HG03575 (cell line): Measurements from ENCODE around the gene TSR3.

ENCODE experiments used
- ATAC-seq: cut with Tn5 transposase; IDR thresholded peaks from one replicate; pipeline ENCODE4 v1.9.1; 2021; ENCODE audit not compliant: unreplicated experiment, insufficient number of reproducible peaks, low FRiP score; ENCODE audit errors: extremely low read depth

TSR3 gene

GRCh38 chr16:1357906-1358566 is 6.4 kb upstream of the TSR3 start:
- ATAC-seq, result no peak

DNA sequence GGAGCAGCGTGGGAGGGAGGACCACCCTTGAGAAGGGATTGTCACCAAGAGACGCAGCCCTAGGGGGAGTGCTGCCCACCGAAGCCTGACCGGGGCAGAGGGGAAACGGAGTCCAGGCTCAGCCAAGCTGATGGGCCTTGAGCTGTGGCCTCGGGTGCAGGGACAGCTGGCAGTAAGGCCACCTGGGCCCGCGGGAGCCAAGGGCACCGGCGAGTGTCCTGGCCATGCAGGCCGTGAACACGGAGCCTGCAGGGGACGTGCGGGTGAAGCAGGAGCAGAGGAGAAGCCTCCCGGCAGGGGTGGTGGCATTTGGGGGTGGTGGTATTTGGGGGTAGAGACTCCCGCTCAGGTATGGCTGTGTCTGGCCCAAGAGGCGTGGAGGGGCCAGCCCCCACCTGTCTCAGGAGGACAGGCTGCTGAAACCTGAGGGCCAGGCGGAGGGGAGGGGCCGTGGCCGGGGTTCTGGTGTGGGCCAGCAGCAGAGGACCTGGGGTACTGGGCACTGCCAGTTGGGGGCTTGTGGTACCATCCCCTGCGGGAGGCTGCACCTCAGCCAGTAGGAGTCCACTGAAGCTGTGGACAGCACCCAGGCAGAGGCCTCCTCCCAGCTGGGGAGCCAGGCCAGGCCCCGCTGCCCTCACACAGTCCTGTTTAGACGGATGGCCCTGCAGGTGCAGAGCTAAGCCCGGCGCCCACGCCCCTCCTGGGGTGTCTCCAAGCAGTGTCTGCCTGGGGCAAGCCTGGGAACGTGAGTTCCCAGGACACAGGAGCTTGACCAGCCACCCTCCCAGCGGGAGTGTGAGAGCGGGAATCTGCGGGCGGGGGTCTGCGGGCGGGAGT is 4.6 kb upstream of the TSR3 start:
- no peak for ATAC-seq

DNA sequence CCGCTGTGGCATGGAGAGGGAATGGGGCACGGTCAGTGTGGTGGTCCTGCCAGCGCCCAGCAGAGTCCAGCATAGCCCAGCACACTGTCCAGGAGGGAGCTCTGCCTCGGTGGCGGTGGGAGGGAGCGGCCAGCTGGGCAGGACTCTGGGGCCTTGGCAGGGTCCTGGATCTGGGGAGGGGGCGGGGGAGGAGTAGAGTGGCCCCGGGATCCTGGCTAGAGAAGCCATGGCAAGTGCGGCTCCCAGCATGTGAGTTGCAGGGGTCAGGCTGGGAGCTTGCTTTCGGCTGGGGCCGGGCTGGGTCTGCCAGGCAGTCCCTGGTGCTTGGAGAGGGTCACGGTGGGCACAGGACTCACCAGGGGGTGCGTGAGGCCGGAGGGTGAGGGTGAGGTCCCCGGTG is 3.9 kb upstream of the TSR3 start:
- no peak for ATAC-seq

GRCh38 chr16:1354815-1355540 is 3.3 kb upstream of the TSR3 start:
- no peak for ATAC-seq

DNA sequence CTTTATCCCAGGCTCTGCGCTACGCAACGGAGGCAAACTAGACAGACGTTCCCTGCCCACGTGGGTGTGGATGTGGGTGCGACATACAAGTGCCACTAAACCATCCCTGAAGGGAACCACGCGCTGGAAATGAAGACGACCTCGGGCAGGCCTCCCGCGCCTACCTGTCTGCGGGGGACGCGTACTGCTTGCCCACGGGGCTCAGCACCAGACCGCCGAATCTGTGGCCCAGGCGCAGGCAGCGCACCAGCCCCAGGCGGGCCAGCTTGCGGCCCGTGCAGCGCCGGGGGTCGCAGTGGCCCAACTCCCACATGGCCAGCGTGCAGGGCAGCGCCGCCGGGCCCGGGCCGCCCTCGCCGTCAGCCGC is 480 bp downstream of the TSR3 start:
- no peak for ATAC-seq

- ATAC-seq, result no peak
Observed at GRCh38 chr16:1350691-1351090, 987 bp downstream of the TSR3 start.

DNA sequence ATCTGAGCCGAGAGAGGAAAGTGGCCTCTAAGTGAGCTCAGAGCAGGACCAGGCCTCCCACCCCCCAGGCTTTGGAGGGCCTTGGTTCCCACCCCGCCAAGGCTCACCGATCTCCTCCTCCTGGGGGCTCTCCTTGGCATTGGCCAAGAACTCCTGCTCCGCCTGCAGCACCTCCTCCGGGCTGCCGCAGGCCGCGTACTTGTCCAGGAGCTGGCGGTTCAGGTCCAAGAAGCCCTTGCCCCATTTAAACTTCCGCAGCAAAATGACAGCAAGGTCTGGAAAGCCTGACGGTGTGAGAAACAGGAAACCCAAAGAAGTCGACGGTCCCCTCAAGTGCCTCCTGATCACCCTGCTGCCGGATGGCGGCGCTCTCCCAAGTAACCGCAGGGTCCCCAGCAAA is 1.7 kb downstream of the TSR3 start:
- no peak for ATAC-seq

- ATAC-seq, result no peak
Observed at GRCh38 chr16:1349351-1349750, 2.3 kb downstream of the TSR3 start.

DNA sequence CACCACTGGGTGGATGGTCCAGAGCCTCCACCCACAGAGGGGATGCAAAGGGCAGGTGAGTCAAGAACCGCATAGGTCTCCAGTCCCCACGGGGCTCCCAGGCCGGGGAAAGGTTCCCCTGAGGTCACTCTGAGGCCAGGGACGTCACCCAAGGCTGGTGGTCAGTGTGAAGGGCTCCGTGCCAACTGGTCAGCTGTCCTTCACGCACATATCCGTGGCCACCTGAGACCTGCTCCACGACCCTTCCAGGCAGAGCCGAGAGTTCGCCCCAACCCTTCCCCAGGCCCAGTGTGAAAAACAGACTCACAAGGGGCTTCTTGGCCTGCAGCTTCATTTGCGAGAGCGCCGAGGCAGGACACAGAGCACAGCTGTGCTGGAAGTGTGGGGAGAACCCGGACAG is 2.8 kb downstream of the TSR3 start:
- ATAC-seq, result no peak

DNA sequence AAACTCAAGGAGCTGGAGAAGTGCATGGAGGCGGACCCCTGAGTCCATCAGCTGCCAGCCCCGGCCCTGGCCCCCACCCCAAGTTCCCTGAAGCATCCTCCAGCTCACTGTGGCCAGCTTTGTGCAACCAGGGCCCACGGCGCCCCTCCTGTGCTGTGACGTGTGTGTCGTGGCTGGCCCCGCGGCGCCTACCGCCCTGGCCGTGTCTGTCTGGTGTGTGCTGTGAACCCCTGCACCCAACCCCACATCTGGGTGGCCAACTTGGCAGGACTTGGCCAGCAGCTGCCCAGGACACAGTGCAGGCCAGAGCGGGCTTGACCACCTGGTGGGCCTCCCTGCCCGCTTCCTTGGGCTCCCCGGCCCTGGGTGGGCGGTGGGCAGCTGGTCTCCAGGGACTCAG is 3.2 kb downstream of the TSR3 start:
- no peak for ATAC-seq

- no peak for ATAC-seq
Observed at GRCh38 chr16:1347962-1348361, 3.7 kb downstream of the TSR3 start.

DNA sequence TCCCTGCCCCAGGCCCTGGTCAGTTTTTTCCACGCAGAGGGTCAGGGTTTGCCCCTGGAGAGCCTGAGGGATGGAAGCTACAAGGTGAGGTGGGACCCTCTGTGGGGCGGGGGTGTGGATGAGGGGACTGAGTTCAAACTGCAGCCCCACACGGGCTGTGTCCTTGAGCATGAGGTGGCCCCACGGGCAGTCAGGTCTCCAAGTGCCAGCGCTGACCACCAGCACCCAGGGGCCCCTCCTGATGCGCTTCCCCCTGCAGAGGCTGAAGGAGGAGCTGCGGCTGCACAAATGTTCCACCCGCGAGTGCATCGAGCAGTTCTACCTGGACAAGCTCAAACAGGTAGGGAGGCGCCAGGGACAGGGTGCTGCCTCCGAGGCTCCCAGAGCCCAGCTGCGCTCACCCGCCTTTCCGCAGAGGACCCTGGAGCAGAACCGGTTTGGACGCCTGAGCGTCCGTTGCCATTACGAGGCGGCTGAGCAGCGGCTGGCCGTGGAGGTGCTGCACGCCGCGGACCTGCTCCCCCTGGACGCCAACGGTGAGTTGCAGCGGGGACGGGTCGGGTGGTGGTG is 4.3 kb downstream of the TSR3 start:
- ATAC-seq, result no peak

GRCh38 chr16:1346422-1347285 is 5.0 kb downstream of the TSR3 start:
- no peak for ATAC-seq

- ATAC-seq, result no peak
Observed at GRCh38 chr16:1345651-1346421, 5.8 kb downstream of the TSR3 start.

DNA sequence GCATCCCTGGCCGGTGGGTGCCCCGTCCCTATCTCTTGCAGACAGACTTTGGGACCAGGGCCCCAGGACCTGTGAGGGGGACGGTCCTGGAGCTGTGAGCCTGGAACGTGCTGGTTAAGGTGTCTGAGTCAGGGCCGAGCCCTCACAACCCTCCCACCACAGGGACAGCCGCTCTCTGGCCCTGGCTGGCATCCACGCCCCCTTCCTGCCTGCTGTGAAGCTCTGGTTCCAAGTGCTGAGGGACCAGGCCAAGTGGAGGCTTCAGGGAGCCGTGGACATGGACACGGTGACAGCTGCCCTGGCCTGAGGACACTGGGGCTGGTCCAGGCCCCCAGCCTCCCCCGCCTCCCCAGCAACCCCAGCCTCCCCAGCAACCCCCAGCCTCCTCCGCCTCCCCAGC is 6.6 kb downstream of the TSR3 start:
- ATAC-seq, result no peak

DNA sequence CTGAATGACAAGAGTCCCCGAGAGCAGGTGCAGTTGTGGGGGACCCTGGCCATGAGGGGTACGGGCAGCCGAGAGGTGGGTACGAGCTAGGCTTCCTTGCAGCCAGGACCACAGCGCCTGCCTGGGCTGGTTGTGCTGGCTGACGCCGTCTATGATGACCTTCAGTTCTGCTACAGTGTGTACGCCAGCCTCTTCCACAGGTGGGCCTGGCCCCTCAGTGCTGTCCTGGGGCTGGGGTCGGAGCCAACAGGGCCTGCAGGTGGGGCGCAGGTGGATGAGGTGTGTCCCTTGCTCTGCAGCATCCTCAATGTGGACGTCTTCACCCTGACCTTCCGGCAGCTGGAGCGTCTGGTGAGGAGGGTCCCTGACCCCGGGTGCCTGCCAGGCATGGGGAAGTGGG is 7.2 kb downstream of the TSR3 start:
- no peak for ATAC-seq

- no peak for ATAC-seq
Observed at GRCh38 chr16:1343428-1344242, 8.0 kb downstream of the TSR3 start.
